HepG2 (cell line): Measurements from ENCODE around the gene WNT3.

Experiments used
- CENPT ChIP-seq: sonication (generic); formaldehyde crosslinking; IDR thresholded peaks from 2 replicates; pipeline ENCODE4 v1.8.0; 2022; ENCODE audit warnings: low read depth, mild to moderate bottlenecking, moderate library complexity, missing genetic modification reagents
- CTCF ChIP-seq: sonication (generic); formaldehyde crosslinking; IDR thresholded peaks from 2 replicates; pipeline ENCODE4 v1.5.0; 2020; ENCODE audit warnings: mild to moderate bottlenecking, missing genetic modification reagents, moderate library complexity
- E2F5 ChIP-seq: sonication (generic); formaldehyde crosslinking; conservative IDR thresholded peaks from 2 replicates; pipeline ENCODE4 v1.4.0; 2020; ENCODE audit warnings: missing genetic modification reagents
- EZH2 ChIP-seq: conservative IDR thresholded peaks from 2 replicates; pipeline ENCODE4 v1.6.1; 2012; ENCODE audit warnings: mild to moderate bottlenecking, low read depth, low read length, moderate library complexity
- FOXJ3 ChIP-seq: sonication (generic); formaldehyde crosslinking; IDR thresholded peaks from 2 replicates; pipeline ENCODE4 v1.4.0; 2020; ENCODE audit warnings: missing genetic modification reagents, mild to moderate bottlenecking, borderline replicate concordance
- HDAC6 ChIP-seq: fragments of 200-600 bp; sonication (generic); IDR thresholded peaks from 2 replicates; pipeline ENCODE4 v1.7.0; 2017; ENCODE audit warnings: mild to moderate bottlenecking, antibody characterized with exemption, low read length, low read depth
- JDP2 ChIP-seq: sonication (generic); formaldehyde crosslinking; IDR thresholded peaks from 2 replicates; pipeline ENCODE4 v1.8.1; 2022; ENCODE audit warnings: missing genetic modification reagents, borderline replicate concordance
- NFYB ChIP-seq: sonication (generic); formaldehyde crosslinking; IDR thresholded peaks from 2 replicates; pipeline ENCODE4 v1.4.0; 2020; ENCODE audit warnings: missing genetic modification reagents
- TCF12 ChIP-seq, 2 experiments: fragments of 450-650 bp in 1 of 2; sonication (generic) in 1 of 2; formaldehyde crosslinking in 1 of 2; IDR thresholded peaks; 2 replicates each; pipeline versions ENCODE4 v1.6.1 to v1.8.0; 2017 to 2022; ENCODE audit warnings: antibody characterized with exemption in 1 of 2, mild to moderate bottlenecking in 1 of 2, missing genetic modification reagents in 1 of 2, moderate library complexity in 1 of 2
- THRA ChIP-seq: sonication (generic); formaldehyde crosslinking; IDR thresholded peaks from 2 replicates; pipeline ENCODE4 v1.4.0; 2020; ENCODE audit warnings: missing genetic modification reagents, borderline replicate concordance
- ZNF503 ChIP-seq: sonication (generic); formaldehyde crosslinking; IDR thresholded peaks from 2 replicates; pipeline ENCODE4 v1.4.0; 2020; ENCODE audit warnings: missing genetic modification reagents
- ZNF580 ChIP-seq: IDR thresholded peaks from 2 replicates; pipeline ENCODE4 v1.6.1; 2016; ENCODE audit warnings: low read depth, borderline replicate concordance
- ZNF773 ChIP-seq: sonication (generic); formaldehyde crosslinking; IDR thresholded peaks from 2 replicates; pipeline ENCODE4 v1.4.0; 2020; ENCODE audit warnings: missing genetic modification reagents, borderline replicate concordance

GRCh38 chr17:46813920-46814319, 4.6 kb downstream of the WNT3 start:
- no peak for TF ChIP-seq ZNF503 (CRISPR knock-in tag)
- no peak for TF ChIP-seq E2F5 (CRISPR knock-in tag)
- no peak for TF ChIP-seq FOXJ3 (CRISPR knock-in tag)
- TF ChIP-seq CTCF (CRISPR knock-in tag), result no peak
- no peak for TF ChIP-seq THRA (CRISPR knock-in tag)
- no peak for TF ChIP-seq HDAC6
- no peak for TF ChIP-seq JDP2 (CRISPR knock-in tag)
- no peak for TF ChIP-seq TCF12 (IDR thresholded peaks at IDR 0.05)
- TF ChIP-seq TCF12 (CRISPR knock-in tag; IDR thresholded peaks at IDR 0.05), result no peak
- TF ChIP-seq EZH2, result no peak
- no peak for TF ChIP-seq NFYB
- no peak for TF ChIP-seq ZNF580 (CRISPR knock-in tag)
- TF ChIP-seq CENPT (CRISPR knock-in tag), result no peak
- TF ChIP-seq ZNF773 (CRISPR knock-in tag), result no peak
